K562 (cell line): ENCODE results near the gene AMBRA1. TPM values are rescaled to one million over a fixed set of nuclear protein-coding genes. Genes with fewer than 3 reads are reported as not detected.

Source experiments
- ATAC-seq: fragments of 200-7000 bp; cut with Tn5 transposase; 3 replicates; pipeline ENCODE4 v1.9.1; 2020; ENCODE audit warnings: moderate library complexity
- BruUV-seq: library from RNA; stranded (reverse); fragments of 400-500 nt; replicated peaks from 2 replicates; lab custom pipeline; 2021; lab: Mats Ljungman, UMichigan
- CTCF ChIA-PET: fragments of 300-600 bp; formaldehyde crosslinking; extraction: SDS; loops from one replicate; lab custom pipeline; 2021; ENCODE audit warnings: low intra/inter-chr PET ratio; lab: Yijun Ruan, JAX
- POLR2A ChIA-PET: fragments of 300-600, 350-650 bp; sonication (Branson Sonifier 250); formaldehyde crosslinking; extraction: SDS; loops from one replicate; lab custom pipeline; 2021; ENCODE audit warnings: antibody characterized with exemption, inconsistent platforms; lab: Yijun Ruan, JAX
- DNase-seq, 4 experiments: peaks; one replicate each; pipeline versions ENCODE4 v3.0.0 to v3.0.0-alpha.2; 2011 to 2018; ENCODE audit warnings: low spot score in 3 of 4, mixed read lengths in 3 of 4; ENCODE audit errors: extremely low read depth in 1 of 4
- FAIRE-seq: peaks from 2 replicates; lab custom pipeline; 2011; peaks lifted over from hg19 to GRCh38; lab: Jason Lieb, UNC
- H2AFZ ChIP-seq: 2 replicates; pipeline ENCODE4 v1.6.0; 2011; ENCODE audit warnings: low read depth, low read length, control low read depth, inconsistent platforms
- H3K27ac ChIP-seq: fragments of 200-600 bp; 3 replicates; pipeline ENCODE4 v1.8.0; 2011; ENCODE audit warnings: low read depth, mild to moderate bottlenecking, control low read depth, inconsistent platforms, low read length, moderate library complexity, mixed read lengths; ENCODE audit errors: extremely low read depth
- H3K27me3 ChIP-seq, 2 experiments: fragments of 300-600 bp in 1 of 2; 2 replicates in 1 of 2; 3 replicates in 1 of 2; pipeline versions ENCODE4 v1.6.0 to v1.8.0; 2011; ENCODE audit warnings: inconsistent platforms in 2 of 2, low read length in 2 of 2, mild to moderate bottlenecking in 1 of 2, mixed read lengths in 1 of 2, moderate library complexity in 1 of 2; ENCODE audit not compliant: control insufficient read depth in 2 of 2, insufficient read depth in 2 of 2
- H3K36me3 ChIP-seq: fragments of 300-600 bp; 3 replicates; pipeline ENCODE4 v1.8.0; 2011; ENCODE audit warnings: mild to moderate bottlenecking, low read length, inconsistent platforms; ENCODE audit not compliant: control insufficient read depth, insufficient read depth
- H3K4me1 ChIP-seq, 2 experiments: fragments of 200-600 bp in 1 of 2; replicated peaks in 1 of 2; 2 replicates in 1 of 2; 3 replicates in 1 of 2; pipeline versions ENCODE4 v1.5.1 to v1.8.0; 2011; ENCODE audit warnings: inconsistent platforms in 2 of 2, low read length in 2 of 2, mild to moderate bottlenecking in 1 of 2, mixed read lengths in 1 of 2, moderate library complexity in 1 of 2; ENCODE audit not compliant: control insufficient read depth in 2 of 2, insufficient read depth in 2 of 2
- H3K4me2 ChIP-seq: 2 replicates; pipeline ENCODE4 v1.6.1; 2011; ENCODE audit warnings: low read length, control low read depth, inconsistent platforms, mixed read lengths; ENCODE audit not compliant: insufficient read depth
- H3K4me3 ChIP-seq: fragments of 200-600 bp; sonication (generic), shearing (Covaris generic); 2 replicates; pipeline ENCODE4 v1.5.1; 2016; ENCODE audit warnings: control low read depth, inconsistent platforms
- H3K79me2 ChIP-seq: fragments of 200-600 bp; 3 replicates; pipeline ENCODE4 v1.8.0; 2011; ENCODE audit warnings: low read length, inconsistent platforms; ENCODE audit not compliant: control insufficient read depth, insufficient read depth
- H3K9ac ChIP-seq, 2 experiments: 2 replicates each; pipeline versions ENCODE4 v1.6.0 to v1.6.1; 2011; ENCODE audit warnings: low read depth in 2 of 2, low read length in 2 of 2, control low read depth in 1 of 2, inconsistent platforms in 1 of 2, mild to moderate bottlenecking in 1 of 2, mixed read lengths in 1 of 2; ENCODE audit not compliant: insufficient read depth in 1 of 2
- H3K9me1 ChIP-seq: one replicate; pipeline ENCODE4 v1.6.0; 2011; ENCODE audit warnings: inconsistent platforms, mild to moderate bottlenecking, low read length, moderate library complexity; ENCODE audit not compliant: control insufficient read depth, insufficient read depth
- H3K9me3 ChIP-seq: replicated peaks from 2 replicates; pipeline ENCODE4 v1.5.1; 2011; ENCODE audit warnings: low read depth, low read length, inconsistent platforms; ENCODE audit not compliant: control insufficient read depth, insufficient read depth
- H4K20me1 ChIP-seq: replicated peaks from 2 replicates; pipeline ENCODE4 v1.6.1; 2011; ENCODE audit warnings: low read length, inconsistent platforms, mixed read lengths; ENCODE audit not compliant: control insufficient read depth, insufficient read depth
- CBFA2T2 ChIP-seq: fragments of 450-650 bp; conservative IDR thresholded peaks from 2 replicates; pipeline ENCODE4 v1.6.1; 2017; ENCODE audit warnings: mild to moderate bottlenecking
- CTBP1 ChIP-seq: fragments of 450-650 bp; IDR thresholded peaks from 2 replicates; pipeline ENCODE4 v1.6.1; 2016; ENCODE audit warnings: borderline replicate concordance
- GTF2A2 ChIP-seq: IDR thresholded peaks from 2 replicates; pipeline ENCODE4 v1.6.1; 2016; ENCODE audit warnings: mild to moderate bottlenecking, missing genetic modification characterization, missing compliant biosample characterization
- GTF2B ChIP-seq: IDR thresholded peaks from 2 replicates; pipeline ENCODE4 v1.6.1; 2011; ENCODE audit not compliant: insufficient read length; ENCODE audit errors: extremely low read depth
- KLF16 ChIP-seq: IDR thresholded peaks from 2 replicates; pipeline ENCODE4 v1.6.1; 2016; ENCODE audit warnings: antibody characterized with exemption
- LCOR ChIP-seq: sonication (generic); formaldehyde crosslinking; IDR thresholded peaks from 2 replicates; pipeline ENCODE4 v1.8.0; 2022; ENCODE audit warnings: mild to moderate bottlenecking, missing genetic modification reagents
- MTA2 ChIP-seq: fragments of 450-650 bp; IDR thresholded peaks from 2 replicates; pipeline ENCODE4 v1.6.1; 2016; ENCODE audit warnings: low read depth
- NCOR1 ChIP-seq: fragments of 450-650 bp; IDR thresholded peaks from 2 replicates; pipeline ENCODE4 v1.6.1; 2016; ENCODE audit warnings: mild to moderate bottlenecking, moderate library complexity
- PML ChIP-seq: IDR thresholded peaks from 2 replicates; pipeline ENCODE4 v1.6.1; 2012; ENCODE audit warnings: low read length, inconsistent platforms
- POLR2A ChIP-seq: fragments of 450-650 bp; conservative IDR thresholded peaks from 2 replicates; pipeline ENCODE4 v1.6.1; 2016
- POLR2AphosphoS5 ChIP-seq: IDR thresholded peaks from 2 replicates; pipeline ENCODE4 v1.6.1; 2011; ENCODE audit warnings: mild to moderate bottlenecking, low read depth, low read length, moderate library complexity; ENCODE audit not compliant: control insufficient read depth, insufficient read depth
- RCOR1 ChIP-seq, 2 experiments: IDR thresholded peaks; 2 replicates each; pipeline ENCODE4 v1.6.1; 2012; ENCODE audit warnings: low read depth in 2 of 2, low read length in 2 of 2, borderline replicate concordance in 1 of 2, improper control_type of control experiment in 1 of 2
- SLC30A9 ChIP-seq: fragments of 250-450 bp; sonication (Bioruptor Pico); IDR thresholded peaks from 2 replicates; pipeline ENCODE4 v1.8.0; 2022; ENCODE audit warnings: mild to moderate bottlenecking, moderate library complexity
- SMARCA4 ChIP-seq: fragments of 450-650 bp; IDR thresholded peaks from 2 replicates; pipeline ENCODE4 v1.6.1; 2016
- SOX6 ChIP-seq: fragments of 450-650 bp; IDR thresholded peaks from 2 replicates; pipeline ENCODE4 v1.6.1; 2014; ENCODE audit warnings: mild to moderate bottlenecking
- SRF ChIP-seq, 2 experiments: fragments of 250-450, 450-650 bp in 1 of 2; sonication (Bioruptor Pico) in 1 of 2; sonication (generic) in 1 of 2; formaldehyde crosslinking; IDR thresholded peaks; 2 replicates each; pipeline versions ENCODE4 v1.5.0 to v1.5.1; 2020 to 2022; ENCODE audit warnings: mild to moderate bottlenecking in 1 of 2, missing genetic modification reagents in 1 of 2
- TCF15 ChIP-seq: fragments of 250-450 bp; sonication (Bioruptor Pico); IDR thresholded peaks from 2 replicates; pipeline ENCODE4 v1.8.0; 2022; ENCODE audit warnings: moderate library complexity, mild to moderate bottlenecking, inconsistent platforms
- TEAD4 ChIP-seq, 2 experiments: sonication (generic) in 1 of 2; formaldehyde crosslinking in 1 of 2; IDR thresholded peaks; 2 replicates each; pipeline versions ENCODE4 v1.6.1 to v1.8.0; 2012 to 2022; ENCODE audit warnings: borderline replicate concordance in 1 of 2, inconsistent platforms in 1 of 2, low read length in 1 of 2, mild to moderate bottlenecking in 1 of 2, missing genetic modification reagents in 1 of 2
- VEZF1 ChIP-seq: fragments of 200-800 bp; sonication (Bioruptor generic); IDR thresholded peaks from 2 replicates; pipeline ENCODE4 v1.6.1; 2017; ENCODE audit warnings: missing genetic modification characterization, missing compliant biosample characterization
- ZBTB8A ChIP-seq: fragments of 450-650 bp; IDR thresholded peaks from 2 replicates; pipeline ENCODE4 v1.6.1; 2018; ENCODE audit warnings: mild to moderate bottlenecking, moderate library complexity; ENCODE audit not compliant: partially characterized antibody
- ZKSCAN8 ChIP-seq: fragments of 200-800 bp; sonication (Bioruptor generic); IDR thresholded peaks from 2 replicates; pipeline ENCODE4 v1.6.1; 2016; ENCODE audit warnings: missing genetic modification characterization, missing compliant biosample characterization
- ZNF24 ChIP-seq: fragments of 450-650 bp; IDR thresholded peaks from 2 replicates; pipeline ENCODE4 v1.6.1; 2016
- ZSCAN32 ChIP-seq: fragments of 450-650 bp; formaldehyde crosslinking; IDR thresholded peaks from 2 replicates; pipeline ENCODE4 v1.4.0; 2020; ENCODE audit warnings: mild to moderate bottlenecking, moderate library complexity
- WGBS: fragments of 100-300 bp; shearing (Covaris generic); methylation state at CpG from one replicate; pipeline ENCODE4 v1.1.6; 2016; ENCODE audit warnings: low coverage, mixed read lengths; ENCODE audit not compliant: insufficient coverage; ENCODE audit errors: missing lambda C conversion rate; 5-methylcytosine and 5-hydroxymethylcytosine counted together
- in situ Hi-C: fragments of 300-500 bp; cut with MboI; formaldehyde crosslinking; loops from 4 replicates; pipeline ENCODE4 v1.15.0; 2018; ENCODE audit warnings: inconsistent platforms, mixed read lengths
- intact Hi-C: fragments of 100-400 bp; cut with micrococcal nuclease; formaldehyde crosslinking; loops from 2 replicates; pipeline ENCODE4 v1.14.2; 2022
- polyA plus RNA-seq, 8 experiments: library from polyadenylated mRNA; depleted of rRNA in 4 of 8; stranded (reverse) in 5 of 8; unstranded in 3 of 8; fragments of >200 nt; fragmentation: Nextera tagmentation in 2 of 8; fragmentation: Illumina TruSeq in 1 of 8; extraction: Ambion mirVana in 2 of 8; extraction: Trizol in 1 of 8; gene quantifications; 2 replicates each; pipeline versions ENCODE4 v1.2.1 to v1.2.3, GENCODE V29; 2011 to 2014; ENCODE audit warnings: inconsistent platforms in 1 of 8, missing spikeins in 1 of 8
- total RNA-seq, 7 experiments: library from RNA; depleted of rRNA in 6 of 7; stranded (reverse); fragments of >200 nt in 6 of 7; fragmentation: Illumina TruSeq in 2 of 7; extraction: Trizol in 2 of 7; gene quantifications; 2 replicates each; pipeline versions ENCODE4 v1.2.1 to v1.2.3, GENCODE V29; 2011 to 2021; ENCODE audit warnings: low replicate concordance in 1 of 7

The AMBRA1 gene
- total and polyA plus RNA-seq, 9 of the 15 experiments (the other 6 are each of a cell fraction or from before 2014, with no cell fraction given), result 0.15 to 24.5 (median 13.0) TPM

- POLR2A ChIA-PET, result interaction anchor here (0.6 to 2.4 kb wide), 6 partner anchors 10 to 151 kb away, joined by 3 to 11 read pairs (median 4); no protein-coding TSS in a partner anchor
- no TSS peak for BruUV-seq
- TF ChIP-seq SOX6, result 0 out of 2 replicates have a peak, but pooled peaks have one; percentile 17
- TF ChIP-seq NCOR1, result peak; percentile 63; the same call in 1 of the 2 replicates
- TF ChIP-seq SRF (CRISPR knock-in tag; IDR thresholded peaks at IDR 0.05), result 0 out of 4 replicates have a peak, but pooled peaks of 1 of the 2 experiments have one; percentile 13
- peak; percentile 61 for TF ChIP-seq SMARCA4
- no peak for TF ChIP-seq GTF2B
- no peak for TF ChIP-seq ZSCAN32 (CRISPR knock-in tag)
- TF ChIP-seq ZBTB8A, result no peak
- peak in 1 of 2 experiments; percentile 37; a peak in 1 of 4 replicates for TF ChIP-seq RCOR1 (IDR thresholded peaks at IDR 0.05; ENCODE audit: borderline replicate concordance in 1 of 2, low read depth in 2 of 2, low read length in 2 of 2)
- peak; percentile 43; the same call in 1 of the 2 replicates for TF ChIP-seq PML
- peak; percentile 43; the same call in 1 of the 2 replicates for TF ChIP-seq CTBP1
- no peak for TF ChIP-seq POLR2A
- peak; percentile 79 for TF ChIP-seq TEAD4 (IDR thresholded peaks at IDR 0.05; ENCODE audit: low read length)
- TF ChIP-seq TEAD4 (CRISPR knock-in tag; IDR thresholded peaks at IDR 0.05; ENCODE audit: borderline replicate concordance), result no peak
- peak; percentile 63 for TF ChIP-seq CBFA2T2
- no peak for TF ChIP-seq LCOR (CRISPR knock-in tag)
- no peak for TF ChIP-seq GTF2A2
- no peak for TF ChIP-seq ZKSCAN8 (CRISPR knock-in tag)
- no peak for TF ChIP-seq SLC30A9 (CRISPR knock-in tag)
- peak; percentile 46; the same call in 1 of the 2 replicates for TF ChIP-seq POLR2AphosphoS5
- peak; percentile 62 for TF ChIP-seq MTA2
- TF ChIP-seq VEZF1, result peak; percentile 37; the same call in 1 of the 2 replicates
- TF ChIP-seq TCF15, result no peak
- peak; percentile 28; the same call in 1 of the 2 replicates for TF ChIP-seq KLF16
- TF ChIP-seq ZNF24, result no peak
Observed at GRCh38 chr11:46508360-46508759, 85.5 kb downstream of the AMBRA1 start.

More at GRCh38 chr11:46508360-46508759, 85.5 kb downstream of the AMBRA1 start:
- intact Hi-C loops (no loop called here), in situ Hi-C loops (no loop called here)
- Histone ChIP-seq H4K20me1 (peaks cover 6% of the 10 kb centered on the region; the same call in 1 of the 2 replicates), H3K27me3 (no peaks in the 10 kb centered on the region), H2AFZ (no peak overlapping the region), H3K79me2 (peaks cover 9% of the 10 kb centered on the region), H3K9me1 (peaks cover 7% of the 10 kb centered on the region), H3K36me3 (peaks cover 44% of the 10 kb centered on the region), H3K27ac (peak overlapping the region; percentile 50; the same call in 1 of the 3 replicates), H3K9me3 (no peaks in the 10 kb centered on the region), H3K4me3 (no peak overlapping the region), H3K4me1 (peaks cover 18 to 37% of the 10 kb centered on the region in 2 experiments), H3K9ac (no peak overlapping the region; a peak in 1 of 4 replicates), H3K4me2 (peak overlapping the region; percentile 62)
- peak; percentile 73 for FAIRE-seq
- DNase-seq, result peak; percentile 40 to 69 (median 54)
- WGBS, result 0% methylated on average over 1 of the region's 1 CpG
- peak; percentile 67 for ATAC-seq
- CTCF ChIA-PET, result no interaction called here
